Iris pigment epithelial cell (primary cell): ENCODE data around the gene ADD2.

Experiments
- DNase-seq: peaks from one replicate; pipeline ENCODE4 v3.0.0-alpha.2; 2011; ENCODE audit warnings: low read depth

ADD2 gene

DNA sequence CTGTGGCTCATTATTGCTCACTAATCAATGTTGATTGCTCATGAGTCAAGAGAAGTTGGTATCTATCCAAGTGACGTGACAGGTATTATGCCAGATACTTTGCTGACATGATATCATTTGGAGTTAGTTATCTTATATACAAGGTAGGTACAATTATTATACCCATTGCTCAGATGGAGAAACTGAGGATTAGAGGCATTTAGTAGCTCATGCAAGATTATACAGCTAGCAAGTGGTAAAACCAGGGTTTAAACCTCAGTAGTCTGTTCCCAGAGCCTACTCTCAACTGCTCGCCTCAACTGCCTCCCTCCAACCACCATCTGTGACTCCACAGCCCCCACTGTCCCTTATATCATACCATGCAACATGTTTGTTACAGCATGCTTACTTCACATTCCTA, 16.3 kb upstream of the ADD2 start:
- no peak for DNase-seq

GRCh38 chr2:70779911-70780545, 12.0 kb upstream of the ADD2 start:
- DNase-seq: no peak

DNA sequence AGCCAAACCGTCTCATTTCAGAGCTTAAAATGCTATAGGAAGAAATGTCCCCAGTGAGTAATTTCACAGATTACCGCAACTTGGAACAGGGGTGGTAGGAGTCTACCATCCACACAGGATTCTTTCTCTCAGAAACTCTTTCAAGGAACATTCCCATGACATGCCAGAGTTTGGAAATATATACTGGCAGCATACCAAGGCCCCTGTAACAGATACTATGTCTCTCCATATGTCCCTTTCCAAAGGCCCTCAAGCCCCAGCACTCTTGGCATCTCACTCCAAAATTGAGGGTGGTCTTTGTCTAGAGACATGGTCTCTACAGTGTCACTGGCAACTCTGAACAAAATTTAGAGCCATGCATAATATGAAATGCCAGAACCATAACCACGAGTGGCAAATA, 11.5 kb upstream of the ADD2 start:
- DNase-seq: no peak

DNA sequence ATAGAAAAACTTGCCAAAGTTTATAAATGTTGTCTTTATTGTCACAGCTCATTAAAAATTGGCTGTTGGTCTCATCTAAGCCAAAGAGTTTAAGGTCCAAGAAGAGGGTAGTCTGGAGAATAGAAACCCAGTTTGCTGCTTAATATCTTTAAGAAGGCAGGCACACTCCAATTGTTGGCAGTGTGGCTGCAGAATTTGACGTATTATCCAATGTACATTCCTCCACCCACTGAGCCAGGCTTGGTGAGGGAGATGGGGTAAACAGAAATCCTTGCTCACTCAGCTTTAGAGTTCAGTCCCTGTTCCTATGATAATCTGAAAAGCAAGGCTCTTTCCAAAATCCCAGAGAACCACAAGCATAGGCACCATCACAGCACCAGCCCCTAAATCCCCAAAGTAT, 10.7 kb upstream of the ADD2 start:
- DNase-seq: no peak

GRCh38 chr2:70777450-70777849, 9.4 kb upstream of the ADD2 start:
- DNase-seq: no peak

GRCh38 chr2:70776266-70776665, 8.3 kb upstream of the ADD2 start:
- DNase-seq: no peak

DNA sequence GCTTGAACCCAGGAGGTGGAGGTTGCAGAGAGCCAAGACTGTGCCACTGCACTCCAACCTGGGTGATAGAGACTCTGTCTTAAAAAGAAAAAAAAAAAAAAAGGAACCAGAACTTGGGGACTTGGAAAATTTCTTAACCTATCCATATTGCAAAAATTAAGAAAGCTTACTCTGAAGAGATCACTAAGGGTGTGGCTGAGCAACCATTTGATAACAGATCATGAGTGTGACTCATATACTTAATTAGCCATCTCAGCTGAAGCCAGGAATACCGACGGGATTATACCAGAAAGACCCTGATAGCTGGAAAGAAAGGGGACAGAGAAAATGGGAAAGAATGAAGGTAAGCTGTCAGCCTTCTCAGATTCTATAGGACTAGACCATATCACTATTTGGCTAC, 7.1 kb upstream of the ADD2 start:
- DNase-seq: no peak

DNA sequence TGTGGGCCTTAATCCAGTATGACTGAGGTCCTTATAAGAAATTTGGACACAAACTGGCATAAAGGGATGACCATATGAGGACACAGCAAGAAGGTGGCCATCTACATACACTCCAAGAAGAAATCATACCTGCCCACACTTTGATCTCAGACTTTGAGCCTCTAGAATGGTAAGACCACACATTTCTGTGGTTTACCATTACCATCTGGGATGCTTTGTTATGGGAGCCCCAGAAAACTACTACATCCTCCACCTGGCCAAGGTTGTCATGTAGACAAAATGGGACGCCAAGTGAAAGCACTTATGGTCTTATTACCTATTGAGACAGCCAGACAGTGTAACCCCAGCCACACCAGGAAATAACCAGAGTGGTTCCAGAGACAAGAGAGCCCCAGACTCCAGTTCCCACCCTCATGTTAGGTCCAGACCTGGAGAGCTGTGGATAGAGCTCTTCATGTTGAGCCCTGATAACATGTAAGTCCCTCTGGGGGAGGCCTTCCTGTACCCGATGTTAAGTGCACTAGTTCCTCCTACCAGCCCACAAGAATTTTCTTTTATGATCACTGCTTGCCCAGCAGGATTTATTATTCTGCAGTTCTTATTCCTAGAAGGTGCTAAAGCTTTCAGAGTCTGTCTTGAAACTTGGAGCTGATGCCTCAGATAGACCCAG, 4.6 kb upstream of the ADD2 start:
- DNase-seq: no peak

GRCh38 chr2:70771446-70771845, 3.4 kb upstream of the ADD2 start:
- no peak for DNase-seq

DNA sequence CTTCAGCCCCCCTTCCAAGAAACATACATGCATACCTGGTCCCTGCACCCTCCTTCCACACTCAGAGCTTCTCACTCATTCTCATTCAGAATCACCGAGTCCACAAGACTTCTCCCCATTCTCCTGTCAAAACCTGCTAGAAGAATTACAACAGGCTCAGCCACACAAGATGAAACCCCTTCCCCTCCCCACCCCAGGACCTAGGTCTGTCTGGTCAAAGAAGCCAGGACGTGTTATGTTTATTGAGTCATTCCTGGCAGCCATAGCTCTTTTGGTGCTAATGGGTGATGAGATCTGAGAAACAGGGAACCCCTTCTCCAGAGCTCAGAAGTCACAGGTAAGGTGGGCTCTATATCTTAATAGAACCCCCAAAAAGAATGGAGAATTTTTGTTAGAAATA, 1.4 kb upstream of the ADD2 start:
- DNase-seq: no peak

- DNase-seq: no peak
These were observed 638 bp upstream of the ADD2 start for GRCh38 chr2:70768590-70769085.

DNA sequence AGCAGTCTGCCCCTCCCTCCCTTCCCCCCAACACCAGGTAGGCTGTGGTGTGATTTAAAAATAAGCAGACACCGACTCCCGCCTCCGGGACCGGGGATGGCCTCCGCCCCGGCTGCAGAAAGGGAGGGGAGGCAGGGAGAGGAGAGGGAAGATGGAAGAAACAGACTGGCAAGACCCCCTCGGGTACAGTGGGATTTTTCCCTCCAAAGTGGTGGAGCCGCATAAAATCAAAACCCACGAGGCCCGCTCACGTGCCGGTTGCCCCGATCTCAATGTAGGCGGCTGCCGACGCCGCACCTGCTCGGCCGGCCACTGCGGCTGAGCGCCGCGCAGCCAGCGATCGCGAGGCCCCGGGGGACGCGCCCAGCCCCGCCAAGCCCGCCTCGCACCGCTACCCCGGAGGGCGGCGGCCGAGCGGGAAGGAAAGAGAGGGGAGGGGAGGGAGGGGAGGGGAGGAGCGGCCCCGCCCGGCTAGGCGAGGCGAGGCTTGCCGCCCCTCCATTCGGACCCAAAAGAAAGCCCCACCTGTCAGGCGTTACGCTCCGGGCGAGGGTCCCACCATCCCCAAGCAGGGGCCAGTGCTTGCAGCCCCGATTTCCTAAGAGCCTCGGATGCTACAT, 811 bp downstream of the ADD2 start:
- DNase-seq: no peak

DNA sequence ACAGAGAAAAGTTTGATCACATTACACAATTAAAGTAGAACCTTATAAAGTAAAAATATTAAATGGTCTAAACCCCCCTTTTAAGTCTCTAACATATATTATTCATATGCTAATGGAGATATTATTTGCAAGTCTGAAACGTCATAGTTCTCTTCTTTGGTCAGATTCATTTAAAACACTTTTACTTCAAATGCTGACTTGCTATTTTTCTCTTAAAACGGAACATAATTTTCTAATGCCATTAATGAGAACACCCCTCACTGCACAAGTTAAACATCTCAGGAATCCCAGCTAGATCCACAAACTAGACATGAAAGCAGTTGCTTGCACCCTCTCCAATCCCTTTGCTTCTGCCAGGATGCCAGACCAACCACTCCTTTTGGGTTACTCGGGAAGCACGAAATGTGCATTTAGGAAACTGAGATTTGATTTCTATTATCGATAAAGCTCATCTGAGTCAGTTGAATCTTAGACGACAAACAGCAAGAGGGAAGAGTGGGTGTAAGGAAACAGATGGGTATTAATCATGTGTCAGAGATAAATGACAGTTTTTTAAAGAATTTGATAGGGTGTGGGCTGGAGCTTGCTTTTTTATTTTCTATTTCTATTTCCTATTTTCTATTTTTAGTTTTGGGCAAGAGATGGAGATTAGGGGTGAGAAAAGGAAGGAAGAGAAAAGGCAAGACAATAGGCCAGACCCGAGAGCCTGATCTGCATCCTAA, 1.5 kb downstream of the ADD2 start:
- no peak for DNase-seq

DNA sequence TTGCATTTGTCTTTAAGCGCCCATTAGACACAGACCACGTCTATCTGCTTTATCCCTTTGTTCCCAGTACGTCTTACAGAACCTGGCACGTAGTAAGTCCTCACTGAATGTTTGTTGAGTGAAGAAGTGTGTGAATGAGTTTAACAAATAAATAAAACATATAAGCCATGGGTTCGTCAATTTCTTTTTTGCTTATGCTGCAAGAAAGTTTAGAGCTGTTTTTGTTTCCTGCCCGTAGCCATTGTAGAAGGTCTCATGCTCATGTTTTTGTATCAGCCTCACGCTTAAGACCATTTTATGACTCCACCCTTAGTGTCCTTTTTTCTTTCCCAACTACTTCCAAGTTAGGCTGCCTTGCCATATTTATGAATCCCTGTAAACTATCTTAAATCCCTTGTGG, 2.5 kb downstream of the ADD2 start:
- no peak for DNase-seq

DNA sequence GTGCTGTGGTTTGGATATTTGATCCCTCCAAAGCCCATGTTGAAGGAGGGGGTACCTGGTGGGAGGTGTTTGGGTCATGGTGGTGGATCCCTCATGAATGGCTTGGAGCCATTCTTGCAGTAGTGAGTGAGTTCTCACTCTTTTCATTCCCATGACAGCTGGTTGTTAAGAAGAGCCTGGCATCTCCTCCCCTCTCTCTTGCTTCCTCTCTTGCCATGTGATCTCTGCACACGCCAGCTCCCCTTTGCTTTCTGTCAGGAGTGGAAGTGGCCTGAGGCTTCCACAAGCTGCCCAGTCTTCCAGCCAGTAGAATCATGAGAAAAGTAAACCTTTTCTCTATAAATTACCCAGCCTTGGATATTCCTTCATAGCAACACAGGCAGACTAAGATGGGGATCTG, 8.6 kb downstream of the ADD2 start:
- no peak for DNase-seq

- no peak for DNase-seq
These were observed 10.0 kb downstream of the ADD2 start for GRCh38 chr2:70757966-70758365.

DNA sequence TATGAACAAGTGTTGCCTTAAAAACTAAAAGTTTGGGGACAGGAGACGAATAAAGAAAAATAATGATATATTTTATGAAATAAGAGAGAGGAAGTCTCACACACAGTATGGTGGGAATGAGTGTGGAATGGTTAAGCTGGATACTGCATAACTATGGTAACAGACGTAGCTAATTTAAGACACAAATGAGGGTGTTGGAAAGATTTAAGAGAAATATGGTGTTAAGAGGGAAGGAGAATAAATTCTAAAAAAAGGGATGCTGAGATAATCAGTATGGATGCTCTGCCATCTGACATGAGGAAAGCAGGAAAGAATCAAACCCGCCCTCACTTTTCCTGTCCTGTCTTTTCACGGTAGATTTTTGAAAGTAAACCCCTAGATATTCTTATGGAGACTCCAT, 10.6 kb downstream of the ADD2 start:
- DNase-seq: no peak

DNA sequence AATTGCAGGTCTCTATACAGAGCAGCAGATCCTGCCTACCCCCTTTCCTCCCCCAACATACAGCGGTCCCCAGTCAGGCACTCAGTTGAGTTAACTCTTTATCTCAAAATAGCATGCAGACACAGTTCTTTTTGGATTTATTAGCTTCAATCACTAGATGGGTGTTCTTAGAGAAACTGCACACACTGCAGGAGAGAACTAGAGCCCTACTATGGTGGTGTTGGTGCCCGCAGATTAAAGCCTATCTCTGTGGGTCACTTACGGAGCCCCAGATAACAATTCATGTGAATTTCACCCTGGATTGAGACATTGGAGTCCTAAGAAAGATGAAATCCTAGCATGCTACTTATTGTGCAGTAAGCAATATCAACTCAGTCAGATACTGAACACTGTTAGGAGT, 11.9 kb downstream of the ADD2 start:
- DNase-seq: no peak

GRCh38 chr2:70753902-70754301, 14.1 kb downstream of the ADD2 start:
- DNase-seq: no peak

- no peak for DNase-seq
These were observed 15.0 kb downstream of the ADD2 start for GRCh38 chr2:70753031-70753430.

- DNase-seq: no peak
These were observed 15.6 kb downstream of the ADD2 start for GRCh38 chr2:70752396-70752795.

- DNase-seq: no peak
These were observed 16.1 kb downstream of the ADD2 start for GRCh38 chr2:70751881-70752280.

DNA sequence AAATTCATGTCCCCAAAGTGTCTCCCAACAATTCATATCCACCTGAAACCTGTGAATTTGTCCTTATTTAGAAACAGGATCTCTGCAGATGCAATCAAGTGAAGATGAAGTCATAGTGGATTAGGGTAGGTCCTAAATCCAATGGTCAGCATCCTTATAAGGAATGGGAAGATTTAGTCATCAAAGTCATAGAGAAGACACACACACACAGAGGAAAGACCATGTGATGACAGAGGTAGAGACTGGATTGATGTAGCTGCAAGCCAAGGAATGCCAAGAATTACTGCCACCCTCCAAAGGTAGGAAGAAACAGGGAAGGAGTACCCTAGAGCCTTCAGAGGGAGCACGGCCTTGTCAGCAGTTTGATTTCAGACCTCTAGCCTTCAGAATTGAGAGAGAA, 17.7 kb downstream of the ADD2 start:
- no peak for DNase-seq
